HepG2 (cell line): ENCODE measurements around the gene IL1RAPL2. TPM values are rescaled to one million over a fixed set of nuclear protein-coding genes. Genes with fewer than 3 reads are reported as not detected.

Source experiments
- ATAC-seq: fragments of 200-7000 bp; cut with Tn5 transposase; 3 replicates; pipeline ENCODE4 v1.9.1; 2020; ENCODE audit warnings: mild to moderate bottlenecking, moderate library complexity
- BruUV-seq: library from RNA; stranded (reverse); fragments of 400-500 nt; replicated peaks from 2 replicates; lab custom pipeline; 2021; lab: Mats Ljungman, UMichigan
- CTCF ChIA-PET: fragments of 300-600 bp; formaldehyde crosslinking; extraction: SDS; loops from one replicate; lab custom pipeline; 2021; ENCODE audit warnings: low total read pairs, inconsistent platforms, low intra/inter-chr PET ratio; lab: Yijun Ruan, JAX
- POLR2A ChIA-PET: fragments of 350-600 bp; sonication (Branson Sonifier 250); formaldehyde crosslinking; loops from one replicate; lab custom pipeline; 2020; ENCODE audit warnings: antibody characterized with exemption, inconsistent platforms; lab: Yijun Ruan, JAX
- DNase-seq: peaks from one replicate; pipeline ENCODE4 v3.0.0-alpha.2; 2015; ENCODE audit warnings: low spot score
- FAIRE-seq: peaks from 3 replicates; lab custom pipeline; 2011; peaks lifted over from hg19 to GRCh38; lab: Jason Lieb, UNC
- H2AFZ ChIP-seq: one replicate; pipeline ENCODE4 v1.6.1; 2011; ENCODE audit warnings: low read length, inconsistent platforms
- H3K27ac ChIP-seq: fragments of 300-600 bp; 3 replicates; pipeline ENCODE4 v1.8.0; 2011; ENCODE audit warnings: mixed run types, mild to moderate bottlenecking, mixed read lengths, low read length, inconsistent platforms; ENCODE audit not compliant: insufficient read depth; ENCODE audit errors: extremely low read length
- H3K27me3 ChIP-seq, 2 experiments: fragments of 200-600 bp in 1 of 2; 2 replicates in 1 of 2; 3 replicates in 1 of 2; pipeline versions ENCODE4 v1.6.0 to v1.8.0; 2011; ENCODE audit warnings: low read length in 2 of 2, mild to moderate bottlenecking in 2 of 2, moderate library complexity in 2 of 2, inconsistent platforms in 1 of 2; ENCODE audit not compliant: insufficient read depth in 2 of 2, control insufficient read depth in 1 of 2
- H3K36me3 ChIP-seq, 2 experiments: fragments of 200-600 bp in 1 of 2; replicated peaks in 1 of 2; 2 replicates in 1 of 2; 3 replicates in 1 of 2; pipeline versions ENCODE4 v1.5.1 to v1.8.0; 2011; ENCODE audit warnings: low read length in 2 of 2, inconsistent platforms in 1 of 2; ENCODE audit not compliant: insufficient read depth in 2 of 2, control insufficient read depth in 1 of 2
- H3K4me1 ChIP-seq: 2 replicates; pipeline ENCODE4 v1.5.1; 2012; ENCODE audit warnings: low read length, inconsistent platforms; ENCODE audit not compliant: insufficient read depth
- H3K4me2 ChIP-seq: 2 replicates; pipeline ENCODE4 v1.6.0; 2011; ENCODE audit warnings: low read depth, low read length, inconsistent platforms
- H3K4me3 ChIP-seq, 3 experiments: fragments of 200-600 bp in 1 of 3; sonication (generic), shearing (Covaris generic) in 1 of 3; replicated peaks in 1 of 3; 2 replicates each; pipeline ENCODE4 v1.5.1; 2011 to 2016; ENCODE audit warnings: low read length in 3 of 3, inconsistent platforms in 2 of 3, low read depth in 2 of 3, mild to moderate bottlenecking in 2 of 3, control low read depth in 1 of 3, mixed read lengths in 1 of 3; ENCODE audit not compliant: insufficient read depth in 1 of 3
- H3K79me2 ChIP-seq: one replicate; pipeline ENCODE4 v1.6.1; 2011; ENCODE audit warnings: low read length, inconsistent platforms; ENCODE audit not compliant: insufficient read depth
- H3K9ac ChIP-seq: 2 replicates; pipeline ENCODE4 v1.6.0; 2011; ENCODE audit warnings: mild to moderate bottlenecking, low read depth, low read length, inconsistent platforms; ENCODE audit not compliant: insufficient read depth
- H3K9me3 ChIP-seq: 2 replicates; pipeline ENCODE4 v1.5.1; 2012; ENCODE audit warnings: mild to moderate bottlenecking, low read length
- H4K20me1 ChIP-seq: 2 replicates; pipeline ENCODE4 v1.6.0; 2011; ENCODE audit warnings: inconsistent platforms, mild to moderate bottlenecking, low read length, moderate library complexity; ENCODE audit not compliant: insufficient read depth
- DPF2 ChIP-seq: sonication (generic); formaldehyde crosslinking; IDR thresholded peaks from 2 replicates; pipeline ENCODE4 v1.4.0; 2020; ENCODE audit warnings: mild to moderate bottlenecking, low read depth, missing genetic modification reagents, borderline replicate concordance
- EHMT2 ChIP-seq: fragments of 200-600 bp; sonication (generic); IDR thresholded peaks from 2 replicates; pipeline ENCODE4 v1.7.0; 2017; ENCODE audit warnings: antibody characterized with exemption, low read depth, low read length, borderline replicate concordance
- GTF3A ChIP-seq: sonication (generic); formaldehyde crosslinking; conservative IDR thresholded peaks from 2 replicates; pipeline ENCODE4 v1.4.0; 2020; ENCODE audit warnings: mild to moderate bottlenecking, missing genetic modification reagents
- NBN ChIP-seq: fragments of 450-650 bp; conservative IDR thresholded peaks from 2 replicates; pipeline ENCODE4 v1.6.1; 2017
- NCOR1 ChIP-seq: fragments of 200-600 bp; sonication (generic); IDR thresholded peaks from 2 replicates; pipeline ENCODE4 v1.7.0; 2017; ENCODE audit warnings: antibody characterized with exemption, low read length, borderline replicate concordance
- NFIB ChIP-seq: sonication (generic); formaldehyde crosslinking; IDR thresholded peaks from 2 replicates; pipeline ENCODE4 v1.9.0; 2021; ENCODE audit warnings: missing genetic modification reagents, mild to moderate bottlenecking, borderline replicate concordance
- ZNF550 ChIP-seq: sonication (generic); formaldehyde crosslinking; IDR thresholded peaks from 2 replicates; pipeline ENCODE4 v1.4.0; 2020; ENCODE audit warnings: mild to moderate bottlenecking, missing genetic modification reagents, borderline replicate concordance
- ZNF563 ChIP-seq: sonication (generic); formaldehyde crosslinking; IDR thresholded peaks from 2 replicates; pipeline ENCODE4 v1.8.0; 2022; ENCODE audit warnings: mild to moderate bottlenecking, moderate library complexity, missing genetic modification reagents
- ZNF83 ChIP-seq: sonication (generic); formaldehyde crosslinking; IDR thresholded peaks from 2 replicates; pipeline ENCODE4 v1.4.0; 2020; ENCODE audit warnings: missing genetic modification reagents, mild to moderate bottlenecking, borderline replicate concordance
- WGBS: methylation state at CpG from one replicate; pipeline ENCODE4 v1.1.6; 2017; ENCODE audit warnings: low lambda C conversion rate; 5-methylcytosine and 5-hydroxymethylcytosine counted together
- in situ Hi-C: cut with HindIII; loops from 2 replicates; pipeline ENCODE4 v1.10.0; 2017; ENCODE audit warnings: low pct_unique_long_range_greater_than_20kb; ENCODE audit not compliant: extremely low pct_ligation_motif_present
- intact Hi-C: fragments of 100-400 bp; cut with micrococcal nuclease; formaldehyde crosslinking; loops from one replicate; pipeline ENCODE4 v1.10.0; 2022; ENCODE audit not compliant: unreplicated experiment
- polyA plus RNA-seq, 8 experiments: library from polyadenylated mRNA; depleted of rRNA in 3 of 8; stranded (reverse) in 7 of 8; unstranded in 1 of 8; fragments of >200 nt; fragmentation: Illumina TruSeq in 4 of 8; extraction: Trizol in 4 of 8; gene quantifications; 2 replicates each; pipeline versions ENCODE4 v1.2.1 to v1.2.3, GENCODE V29; 2011 to 2016; ENCODE audit warnings: low read depth in 4 of 8, missing spikeins in 1 of 8, mixed read lengths in 1 of 8; ENCODE audit not compliant: insufficient read depth in 1 of 8
- total RNA-seq, 5 experiments: library from RNA; depleted of rRNA; stranded (reverse); fragments of >200 nt; fragmentation: Illumina TruSeq; extraction: Trizol; gene quantifications; 2 replicates each; pipeline ENCODE4 v1.2.3, GENCODE V29; 2016; ENCODE audit warnings: low read depth in 1 of 5
- TF ChIP-seq, protein P1 (sequence below): sonication (generic); formaldehyde crosslinking; conservative IDR thresholded peaks from 2 replicates; pipeline ENCODE4 v1.4.0; 2020; ENCODE audit warnings: missing genetic modification reagents
- TF ChIP-seq, protein P2 (sequence below): IDR thresholded peaks from 2 replicates; pipeline ENCODE4 v1.6.1; 2012; ENCODE audit warnings: low read depth, low read length, improper control_type of control experiment
- TF ChIP-seq, protein P3 (sequence below): IDR thresholded peaks from 2 replicates; pipeline ENCODE4 v1.6.1; 2012; ENCODE audit warnings: inconsistent platforms

The IL1RAPL2 gene
- total and polyA plus RNA-seq, 2 of the 13 experiments (the other 11 are each of a cell fraction or from before 2014, with no cell fraction given), result not detected

DNA sequence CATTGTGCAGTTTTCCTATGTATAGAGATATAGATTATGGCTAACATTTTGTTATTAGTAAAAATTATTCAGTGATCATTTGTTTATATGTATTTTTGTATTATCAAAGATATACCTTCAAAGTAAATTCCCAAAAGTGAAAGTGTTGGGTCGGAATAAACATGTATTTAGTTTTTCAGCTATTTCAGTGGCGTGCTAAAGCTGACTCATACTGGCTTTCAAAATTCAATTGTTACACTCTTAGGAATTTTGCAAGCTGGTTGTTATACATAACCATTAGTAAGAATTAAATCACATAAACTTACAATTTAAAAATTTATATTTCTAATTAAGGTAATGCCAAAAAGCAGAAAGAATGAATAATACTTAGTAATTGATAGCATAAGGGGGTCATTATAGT lies 968.0 kb downstream of the IL1RAPL2 start:
- H3K27ac ChIP-seq, result no peak overlapping the region
- CTCF ChIA-PET, result no interaction called here
- no peaks in the 10 kb centered on the region for H3K4me1 ChIP-seq
- no peaks in the 10 kb centered on the region for H3K79me2 ChIP-seq
- no peak for TF ChIP-seq NBN
- no peak for TF ChIP-seq ZNF83 (CRISPR knock-in tag)
- no peak for TF ChIP-seq ZNF550 (CRISPR knock-in tag)
- TF ChIP-seq, protein P1, sequence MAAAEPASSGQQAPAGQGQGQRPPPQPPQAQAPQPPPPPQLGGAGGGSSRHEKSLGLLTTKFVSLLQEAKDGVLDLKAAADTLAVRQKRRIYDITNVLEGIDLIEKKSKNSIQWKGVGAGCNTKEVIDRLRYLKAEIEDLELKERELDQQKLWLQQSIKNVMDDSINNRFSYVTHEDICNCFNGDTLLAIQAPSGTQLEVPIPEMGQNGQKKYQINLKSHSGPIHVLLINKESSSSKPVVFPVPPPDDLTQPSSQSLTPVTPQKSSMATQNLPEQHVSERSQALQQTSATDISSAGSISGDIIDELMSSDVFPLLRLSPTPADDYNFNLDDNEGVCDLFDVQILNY (CRISPR knock-in tag), result no peak
- no peak for TF ChIP-seq EHMT2
- no peak for TF ChIP-seq ZNF563
- TF ChIP-seq, protein P2, sequence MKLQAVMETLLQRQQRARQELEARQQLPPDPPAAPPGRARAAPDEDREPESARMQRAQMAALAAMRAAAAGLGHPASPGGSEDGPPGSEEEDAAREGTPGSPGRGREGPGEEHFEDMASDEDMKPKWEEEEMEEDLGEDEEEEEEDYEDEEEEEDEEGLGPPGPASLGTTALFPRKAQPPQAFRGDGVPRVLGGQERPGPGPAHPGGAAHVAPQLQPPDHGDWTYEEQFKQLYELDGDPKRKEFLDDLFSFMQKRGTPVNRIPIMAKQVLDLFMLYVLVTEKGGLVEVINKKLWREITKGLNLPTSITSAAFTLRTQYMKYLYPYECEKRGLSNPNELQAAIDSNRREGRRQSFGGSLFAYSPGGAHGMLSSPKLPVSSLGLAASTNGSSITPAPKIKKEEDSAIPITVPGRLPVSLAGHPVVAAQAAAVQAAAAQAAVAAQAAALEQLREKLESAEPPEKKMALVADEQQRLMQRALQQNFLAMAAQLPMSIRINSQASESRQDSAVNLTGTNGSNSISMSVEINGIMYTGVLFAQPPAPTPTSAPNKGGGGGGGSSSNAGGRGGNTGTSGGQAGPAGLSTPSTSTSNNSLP, result no peak
- TF ChIP-seq GTF3A (CRISPR knock-in tag), result no peak
- TF ChIP-seq NCOR1, result no peak
- TF ChIP-seq, protein P3, sequence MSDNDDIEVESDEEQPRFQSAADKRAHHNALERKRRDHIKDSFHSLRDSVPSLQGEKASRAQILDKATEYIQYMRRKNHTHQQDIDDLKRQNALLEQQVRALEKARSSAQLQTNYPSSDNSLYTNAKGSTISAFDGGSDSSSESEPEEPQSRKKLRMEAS, result no peak
- no peak for TF ChIP-seq NFIB (CRISPR knock-in tag)
- no peak for TF ChIP-seq DPF2 (CRISPR knock-in tag)
- TF ChIP-seq, all 625 proteins: peak for 0
- H3K4me3 ChIP-seq, result no peak overlapping the region
- no peak overlapping the region for H3K4me2 ChIP-seq
- no peaks in the 10 kb centered on the region for H3K27me3 ChIP-seq
- in situ Hi-C loops (no loop called here), intact Hi-C loops (no loop called here)
- no peaks in the 10 kb centered on the region for H3K36me3 ChIP-seq
- H2AFZ ChIP-seq, result no peak overlapping the region
- 5% methylated on average over 2 of the region's 2 CpGs for WGBS
- H3K9ac ChIP-seq, result no peak overlapping the region
- no peak for FAIRE-seq
- POLR2A ChIA-PET, result no interaction called here
- no TSS peak for BruUV-seq
- no peaks in the 10 kb centered on the region for H4K20me1 ChIP-seq
- no peak for DNase-seq
- no peak for ATAC-seq
- no peaks in the 10 kb centered on the region for H3K9me3 ChIP-seq
